SU-DHL-6 (cell line): ENCODE results near the gene AEBP1.

Experiments
- H2AFZ ChIP-seq: fragments of 200-600 bp; sonication (generic); 2 replicates; pipeline ENCODE4 v1.6.1; 2014; ENCODE audit warnings: low read depth, mild to moderate bottlenecking, moderate library complexity, mixed read lengths, antibody characterized with exemption, low read length; ENCODE audit not compliant: severe bottlenecking
- H3F3A ChIP-seq: fragments of 200-600 bp; shearing (Covaris generic); 2 replicates; pipeline ENCODE4 v1.6.0; 2016; ENCODE audit warnings: antibody characterized with exemption, mild to moderate bottlenecking; ENCODE audit not compliant: insufficient read depth
- H3K27ac ChIP-seq: fragments of 200-600 bp; sonication (generic); 2 replicates; pipeline ENCODE4 v1.5.1; 2016; ENCODE audit warnings: low read depth, mild to moderate bottlenecking, low read length, moderate library complexity, mixed read lengths
- H3K27me3 ChIP-seq: fragments of 200-600 bp; sonication (generic), shearing (Covaris generic); 2 replicates; pipeline ENCODE4 v1.6.0; 2014; ENCODE audit warnings: mild to moderate bottlenecking, low read length
- H3K36me3 ChIP-seq: fragments of 200-600 bp; sonication (generic); 2 replicates; pipeline ENCODE4 v1.6.1; 2014; ENCODE audit warnings: mild to moderate bottlenecking, low read length, mixed read lengths
- H3K4me2 ChIP-seq: fragments of 300-600, 200-600 bp; shearing (Covaris generic), sonication (generic); 2 replicates; pipeline ENCODE4 v1.6.0; 2014; ENCODE audit warnings: low read length, low read depth, mild to moderate bottlenecking; ENCODE audit not compliant: poor library complexity, severe bottlenecking
- H3K4me3 ChIP-seq: fragments of 200-600 bp; sonication (generic); 2 replicates; pipeline ENCODE4 v1.5.1; 2014; ENCODE audit warnings: antibody characterized with exemption, low read length, mild to moderate bottlenecking, mixed read lengths; ENCODE audit not compliant: insufficient read depth, poor library complexity, severe bottlenecking
- H3K79me2 ChIP-seq: fragments of 200-600 bp; sonication (generic); 2 replicates; pipeline ENCODE4 v1.6.1; 2014; ENCODE audit warnings: mild to moderate bottlenecking, low read length, moderate library complexity; ENCODE audit not compliant: insufficient read depth
- H3K9ac ChIP-seq: fragments of 200-600 bp; sonication (generic); 2 replicates; pipeline ENCODE4 v1.7.0; 2014; ENCODE audit warnings: mild to moderate bottlenecking, low read length
- H3K9me2 ChIP-seq: fragments of 200-600 bp; sonication (generic); replicated peaks from 2 replicates; pipeline ENCODE4 v1.6.1; 2014; ENCODE audit warnings: low read length; ENCODE audit not compliant: insufficient read depth
- H3K9me3 ChIP-seq: fragments of 200-600 bp; sonication (generic); 2 replicates; pipeline ENCODE4 v1.6.1; 2014; ENCODE audit warnings: low read length, mixed read lengths; ENCODE audit not compliant: insufficient read depth
- H4K20me1 ChIP-seq: fragments of 200-600 bp; sonication (generic); 2 replicates; pipeline ENCODE4 v1.6.1; 2014; ENCODE audit warnings: low read depth, mild to moderate bottlenecking, antibody characterized with exemption, low read length, moderate library complexity, mixed read lengths
- CTCF ChIP-seq: fragments of 200-600 bp; sonication (generic); IDR thresholded peaks from one replicate; pipeline ENCODE4 v1.5.1; 2017; ENCODE audit warnings: antibody characterized with exemption, mild to moderate bottlenecking, low read length, moderate library complexity; ENCODE audit not compliant: insufficient read depth, poor library complexity, severe bottlenecking
- EZH2phosphoT487 ChIP-seq: fragments of 200-600 bp; sonication (generic), shearing (Covaris generic); conservative IDR thresholded peaks from 2 replicates; pipeline ENCODE4 v1.6.1; 2018; ENCODE audit warnings: mild to moderate bottlenecking, antibody characterized with exemption, low read length, moderate library complexity, mixed read lengths

The AEBP1 gene

GRCh38 chr7:44121761-44122420 is 17.7 kb downstream of the AEBP1 start:
- Histone ChIP-seq H3K36me3 (peaks cover 5% of the 10 kb centered on the region; the same call in 1 of the 2 replicates), H3F3A (peaks cover 7% of the 10 kb centered on the region), H3K27me3 (no peaks in the 10 kb centered on the region), H2AFZ (no peak overlapping the region), H3K9me2 (no peaks in the 10 kb centered on the region), H3K79me2 (peaks cover 25% of the 10 kb centered on the region), H4K20me1 (no peaks in the 10 kb centered on the region), H3K9ac (peak overlapping the region; percentile 76), H3K4me3 (peak overlapping the region; percentile 90), H3K9me3 (no peaks in the 10 kb centered on the region), H3K27ac (no peak overlapping the region), H3K4me2 (peak overlapping the region; percentile 96)
- TF ChIP-seq CTCF: no peak
- TF ChIP-seq EZH2phosphoT487: no peak

GRCh38 chr7:44122529-44122928 is 18.4 kb downstream of the AEBP1 start:
- peak overlapping the region; percentile 36 for H3K27ac ChIP-seq
- no peaks in the 10 kb centered on the region for H4K20me1 ChIP-seq
- H2AFZ ChIP-seq: no peak overlapping the region
- H3F3A ChIP-seq: peaks cover 7% of the 10 kb centered on the region
- peaks cover 5% of the 10 kb centered on the region; the same call in 1 of the 2 replicates for H3K36me3 ChIP-seq
- peak overlapping the region; percentile 76 for H3K9ac ChIP-seq
- H3K4me2 ChIP-seq: peak overlapping the region; percentile 96
- no peaks in the 10 kb centered on the region for H3K9me2 ChIP-seq
- no peaks in the 10 kb centered on the region for H3K27me3 ChIP-seq
- no peak for TF ChIP-seq CTCF
- no peak for TF ChIP-seq EZH2phosphoT487
- H3K4me3 ChIP-seq: peak overlapping the region; percentile 90
- H3K79me2 ChIP-seq: peaks cover 25% of the 10 kb centered on the region
- H3K9me3 ChIP-seq: no peaks in the 10 kb centered on the region

- no peaks in the 10 kb centered on the region for H3K9me3 ChIP-seq
- H4K20me1 ChIP-seq: no peaks in the 10 kb centered on the region
- H3K27ac ChIP-seq: peak within 1 kb of the TSS; percentile 36
- H3K9me2 ChIP-seq: no peaks in the 10 kb centered on the region
- H2AFZ ChIP-seq: peak within 1 kb of the TSS; percentile 96
- peaks cover 5% of the 10 kb centered on the region; the same call in 1 of the 2 replicates for H3K36me3 ChIP-seq
- peak within 1 kb of the TSS; percentile 90 for H3K4me3 ChIP-seq
- H3K4me2 ChIP-seq: peak within 1 kb of the TSS; percentile 96
- H3K79me2 ChIP-seq: peaks cover 25% of the 10 kb centered on the region
- TF ChIP-seq CTCF: no peak
- TF ChIP-seq EZH2phosphoT487: no peak
- peak within 1 kb of the TSS; percentile 76 for H3K9ac ChIP-seq
- no peaks in the 10 kb centered on the region for H3K27me3 ChIP-seq
- H3F3A ChIP-seq: peaks cover 7% of the 10 kb centered on the region
These were observed 19.3 kb downstream of the AEBP1 start, which contains the start of gene POLD2 for GRCh38 chr7:44123190-44124003. TSS of gene POLD2 (minus strand) at chr7:44123548. CDS start at chr7:44122053, 1,495 bp downstream.
